HUES6 (cell line): Measurements from ENCODE around the gene COQ3.

Experiments used
- H3K27ac ChIP-seq: 2 replicates; pipeline ENCODE4 v1.7.0; 2013; ENCODE audit warnings: low read depth, mild to moderate bottlenecking, low read length, inconsistent platforms
- H3K27me3 ChIP-seq: 2 replicates; pipeline ENCODE4 v1.6.1; 2013; ENCODE audit warnings: low read length; ENCODE audit not compliant: control insufficient read depth, insufficient read depth
- H3K36me3 ChIP-seq: 2 replicates; pipeline ENCODE4 v1.6.1; 2013; ENCODE audit warnings: low read length; ENCODE audit not compliant: control insufficient read depth, insufficient read depth
- H3K4me1 ChIP-seq: 2 replicates; pipeline ENCODE4 v1.6.1; 2013; ENCODE audit warnings: low read length; ENCODE audit not compliant: control insufficient read depth, insufficient read depth
- H3K4me3 ChIP-seq: 2 replicates; pipeline ENCODE4 v1.5.1; 2013; ENCODE audit warnings: low read depth, low read length
- H3K9ac ChIP-seq: one replicate; pipeline ENCODE4 v1.6.1; 2013; ENCODE audit warnings: mild to moderate bottlenecking, low read length
- H3K9me3 ChIP-seq: 2 replicates; pipeline ENCODE4 v1.6.1; 2013; ENCODE audit warnings: low read depth, low read length; ENCODE audit not compliant: control insufficient read depth, insufficient read depth

The COQ3 gene, protein sequence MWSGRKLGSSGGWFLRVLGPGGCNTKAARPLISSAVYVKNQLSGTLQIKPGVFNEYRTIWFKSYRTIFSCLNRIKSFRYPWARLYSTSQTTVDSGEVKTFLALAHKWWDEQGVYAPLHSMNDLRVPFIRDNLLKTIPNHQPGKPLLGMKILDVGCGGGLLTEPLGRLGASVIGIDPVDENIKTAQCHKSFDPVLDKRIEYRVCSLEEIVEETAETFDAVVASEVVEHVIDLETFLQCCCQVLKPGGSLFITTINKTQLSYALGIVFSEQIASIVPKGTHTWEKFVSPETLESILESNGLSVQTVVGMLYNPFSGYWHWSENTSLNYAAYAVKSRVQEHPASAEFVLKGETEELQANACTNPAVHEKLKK

DNA sequence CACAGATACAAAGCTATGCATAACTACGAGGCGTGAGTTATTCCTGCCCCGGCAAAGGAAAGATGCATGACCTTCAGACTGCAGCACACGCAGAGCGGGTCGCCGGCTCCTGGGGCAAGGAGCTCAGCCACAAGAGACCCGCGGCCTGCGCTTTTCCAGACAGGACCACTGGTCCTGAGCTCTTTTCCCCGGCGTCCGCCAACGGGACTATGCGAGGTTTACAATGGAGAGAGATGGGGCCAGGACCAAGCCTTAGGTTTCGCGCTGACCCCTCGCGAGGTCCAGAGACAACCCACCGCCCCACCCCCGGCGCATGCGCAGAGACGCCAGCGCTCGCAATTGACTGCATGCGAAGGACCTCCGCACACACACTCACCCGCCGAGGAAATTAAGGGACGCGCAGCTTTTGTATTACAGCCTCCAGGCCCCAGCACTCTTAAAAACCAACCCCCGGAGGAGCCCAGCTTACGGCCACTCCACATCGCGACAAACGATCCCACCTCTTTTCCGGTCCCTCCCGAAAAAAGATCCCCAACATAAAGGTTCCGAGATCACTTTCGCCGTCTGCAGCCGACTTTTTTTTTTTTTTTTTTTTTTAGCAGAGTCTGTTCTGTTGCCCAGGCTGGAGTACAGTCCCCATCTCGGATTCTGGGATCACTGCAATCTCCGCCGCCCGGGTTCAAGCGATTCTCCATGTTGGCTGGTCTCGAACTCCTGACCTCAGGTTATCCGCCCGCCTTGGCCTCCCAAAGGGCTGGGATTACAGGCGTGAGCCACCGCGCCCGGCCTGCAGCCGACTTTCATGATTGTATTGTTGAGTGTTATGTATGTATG is at the start of gene COQ3:
COQ3 (minus strand) TSS at position 498 of the 834 bp plus-strand sequence; CDS start at position 482, 16 bp downstream.
- peak within 1 kb of the TSS; percentile 97 for H3K4me3 ChIP-seq
- peak within 1 kb of the TSS; percentile 94 for H3K9ac ChIP-seq
- H3K27me3 ChIP-seq, result no peaks in the 10 kb centered on the region
- no peaks in the 10 kb centered on the region for H3K9me3 ChIP-seq
- H3K36me3 ChIP-seq, result peaks cover 12% of the 10 kb centered on the region
- H3K27ac ChIP-seq, result peak within 1 kb of the TSS; percentile 97
- no peaks in the 10 kb centered on the region for H3K4me1 ChIP-seq

DNA sequence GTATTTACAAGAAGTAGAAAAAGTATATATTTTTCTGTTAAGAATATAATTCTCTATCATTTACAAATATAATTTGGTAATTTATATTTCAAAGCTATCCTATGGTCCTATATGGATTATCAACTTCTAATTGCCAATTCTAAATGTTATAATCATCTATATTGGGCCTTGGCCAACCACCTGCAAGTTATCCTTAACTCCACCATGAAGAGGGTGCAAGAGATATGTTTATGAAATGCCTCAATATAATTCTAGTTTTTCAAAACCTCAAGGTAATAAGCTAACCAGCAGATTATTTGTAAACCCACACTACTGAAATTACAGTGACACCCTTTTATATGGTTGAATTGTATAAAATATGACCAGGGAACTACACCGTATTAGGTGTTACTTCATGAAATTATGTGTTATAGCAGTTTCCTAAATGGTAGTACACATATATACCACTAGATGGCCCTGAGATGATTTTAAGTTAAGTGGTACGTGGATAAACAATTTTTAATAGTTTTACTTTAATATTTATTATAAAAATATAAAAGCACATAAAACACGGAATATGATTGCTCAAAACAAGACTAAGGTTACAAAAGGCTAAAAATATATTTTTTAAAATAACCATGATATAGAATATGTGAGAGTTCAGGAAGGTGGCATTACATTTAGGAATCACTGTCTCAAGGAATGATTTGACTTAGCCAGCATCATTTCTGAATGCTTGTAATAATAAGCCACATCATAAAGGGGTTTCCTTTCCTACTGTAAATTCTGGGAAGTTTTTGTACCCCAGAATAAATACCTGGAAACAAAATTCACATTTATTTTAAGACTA is 40.9 kb upstream of the COQ3 start:
- Histone ChIP-seq H3K4me1 (no peaks in the 10 kb centered on the region), H3K36me3 (peaks cover 13% of the 10 kb centered on the region), H3K9me3 (no peaks in the 10 kb centered on the region), H3K27ac (no peak overlapping the region), H3K4me3 (no peak overlapping the region), H3K9ac (no peak overlapping the region), H3K27me3 (no peaks in the 10 kb centered on the region)

DNA sequence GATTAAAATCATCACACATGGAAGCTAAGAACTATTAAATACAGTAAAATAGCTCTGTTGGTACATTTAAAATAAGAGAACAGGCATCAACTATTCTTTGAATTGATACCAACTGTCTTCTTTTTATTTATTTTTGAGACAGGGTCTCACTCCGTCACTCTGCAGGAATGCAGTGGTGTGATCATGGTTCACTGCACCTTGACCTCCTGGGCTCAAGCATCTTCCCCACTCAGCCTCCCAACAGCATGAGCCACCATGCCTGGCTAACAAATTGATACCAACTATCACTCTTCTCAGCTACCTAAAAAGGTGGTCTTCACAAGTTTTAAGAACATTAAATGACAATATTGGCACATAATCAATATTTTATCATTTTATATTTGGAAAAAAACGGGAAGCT is 38.9 kb upstream of the COQ3 start:
- Histone ChIP-seq H3K27me3 (no peaks in the 10 kb centered on the region), H3K4me3 (no peak overlapping the region), H3K27ac (no peak overlapping the region), H3K4me1 (peaks cover 6% of the 10 kb centered on the region), H3K36me3 (peaks cover 8% of the 10 kb centered on the region), H3K9me3 (no peaks in the 10 kb centered on the region), H3K9ac (no peak overlapping the region)

DNA sequence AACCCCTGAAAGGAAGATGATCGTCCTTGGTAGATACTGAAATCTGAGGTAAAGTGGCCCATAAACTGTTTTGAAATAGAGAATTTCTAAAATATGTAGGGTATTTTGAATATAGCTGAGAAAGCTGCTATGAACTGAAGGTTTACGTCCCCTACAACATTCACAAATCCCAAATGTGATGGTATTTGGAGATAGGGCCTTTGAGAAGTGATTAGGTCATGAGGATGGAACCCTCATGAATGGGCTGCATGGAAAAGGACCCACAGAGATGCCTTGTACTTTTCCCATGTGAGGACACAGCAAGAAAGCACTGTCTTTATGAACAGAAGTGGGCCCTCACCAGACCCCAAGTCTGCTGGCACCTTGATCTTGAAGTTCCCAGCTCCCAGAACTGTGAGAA is 37.9 kb upstream of the COQ3 start:
- peaks cover 12% of the 10 kb centered on the region for H3K4me1 ChIP-seq
- no peak overlapping the region for H3K4me3 ChIP-seq
- H3K27me3 ChIP-seq, result no peaks in the 10 kb centered on the region
- H3K9ac ChIP-seq, result no peak overlapping the region
- H3K36me3 ChIP-seq, result peaks cover 11% of the 10 kb centered on the region
- no peaks in the 10 kb centered on the region for H3K9me3 ChIP-seq
- H3K27ac ChIP-seq, result no peak overlapping the region

DNA sequence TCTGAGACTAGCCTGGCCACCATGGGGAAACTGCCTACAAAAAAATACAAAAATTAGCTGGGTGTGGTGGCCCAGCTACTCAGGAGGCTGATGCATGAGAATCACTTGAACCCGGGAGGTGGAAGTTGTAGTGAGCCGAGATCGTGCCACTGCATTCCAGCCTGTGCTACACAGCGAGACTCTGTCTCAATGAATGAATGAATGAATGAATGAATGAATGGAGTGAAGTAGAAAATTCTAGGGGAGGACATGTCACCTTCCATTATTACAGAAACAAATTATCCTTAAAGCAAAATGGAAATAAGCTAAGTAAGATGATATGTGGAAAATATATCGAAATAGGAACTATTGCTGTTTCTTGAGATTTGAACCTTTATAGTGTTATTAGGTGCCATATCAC is 34.0 kb upstream of the COQ3 start:
- Histone ChIP-seq H3K9ac (no peak overlapping the region), H3K27ac (no peak overlapping the region), H3K9me3 (no peaks in the 10 kb centered on the region), H3K4me3 (no peak overlapping the region), H3K36me3 (peaks cover 17% of the 10 kb centered on the region), H3K27me3 (no peaks in the 10 kb centered on the region), H3K4me1 (peaks cover 28% of the 10 kb centered on the region)

DNA sequence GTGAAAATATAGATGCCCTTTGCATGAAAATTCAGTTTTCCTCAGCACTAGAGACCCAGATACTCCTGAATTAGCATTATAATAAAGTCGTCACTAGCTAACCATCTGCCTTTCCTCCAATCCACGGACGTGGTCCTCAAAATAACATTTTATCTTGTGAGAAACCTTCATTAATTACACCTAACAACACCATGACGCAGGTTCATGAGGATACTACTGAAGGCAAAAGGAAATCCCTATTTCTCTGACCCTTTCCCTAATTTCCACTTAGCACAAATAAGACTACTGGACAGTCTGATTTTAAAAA is 32.4 kb upstream of the COQ3 start:
- Histone ChIP-seq H3K4me3 (peak overlapping the region; percentile 98), H3K9ac (peak overlapping the region; percentile 97), H3K36me3 (peaks cover 25% of the 10 kb centered on the region), H3K27me3 (no peaks in the 10 kb centered on the region), H3K27ac (peak overlapping the region; percentile 94), H3K9me3 (no peaks in the 10 kb centered on the region), H3K4me1 (peaks cover 28% of the 10 kb centered on the region)

DNA sequence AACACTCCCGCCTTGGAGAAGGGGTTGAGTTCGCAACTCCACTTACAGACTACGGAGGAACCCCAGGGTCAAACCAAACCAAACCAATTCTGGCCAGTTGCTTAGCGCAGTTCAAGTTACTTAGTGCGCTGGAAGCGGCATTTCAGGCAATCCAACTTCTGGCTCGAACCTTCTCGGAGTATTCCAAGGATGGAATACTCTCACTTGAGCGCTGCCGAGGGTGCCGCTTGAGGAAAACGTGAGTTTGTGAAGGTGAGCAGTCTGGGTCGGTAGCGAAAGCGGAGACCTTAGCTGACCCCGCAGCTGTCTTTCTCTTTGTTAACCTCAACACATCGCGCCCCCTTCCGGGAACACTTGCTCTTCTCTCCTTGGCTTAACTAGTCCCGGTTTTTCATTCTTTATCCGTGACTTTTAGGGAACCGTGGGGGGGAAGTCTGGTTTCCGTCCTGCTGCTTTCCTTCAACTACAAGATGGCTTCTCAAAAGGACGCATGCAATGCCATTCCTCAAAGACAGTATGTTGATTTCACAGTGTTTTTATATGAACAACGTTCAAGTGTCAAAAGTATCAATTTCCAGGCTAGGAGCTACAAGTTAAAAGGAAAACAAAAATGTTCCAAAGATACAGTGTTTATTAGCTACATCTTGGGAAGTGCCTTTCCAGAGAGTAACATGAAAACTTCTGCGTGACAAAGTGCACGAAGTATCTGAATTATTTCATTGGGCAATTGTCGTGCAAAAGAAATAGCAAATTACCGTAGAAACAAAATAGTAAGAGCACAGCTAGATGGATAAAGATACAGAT is 31.9 kb upstream of the COQ3 start:
- Histone ChIP-seq H3K36me3 (peaks cover 22% of the 10 kb centered on the region), H3K9ac (peak overlapping the region; percentile 97), H3K4me3 (peak overlapping the region; percentile 98), H3K9me3 (no peaks in the 10 kb centered on the region), H3K27ac (peak overlapping the region; percentile 94), H3K27me3 (no peaks in the 10 kb centered on the region), H3K4me1 (peaks cover 31% of the 10 kb centered on the region)

DNA sequence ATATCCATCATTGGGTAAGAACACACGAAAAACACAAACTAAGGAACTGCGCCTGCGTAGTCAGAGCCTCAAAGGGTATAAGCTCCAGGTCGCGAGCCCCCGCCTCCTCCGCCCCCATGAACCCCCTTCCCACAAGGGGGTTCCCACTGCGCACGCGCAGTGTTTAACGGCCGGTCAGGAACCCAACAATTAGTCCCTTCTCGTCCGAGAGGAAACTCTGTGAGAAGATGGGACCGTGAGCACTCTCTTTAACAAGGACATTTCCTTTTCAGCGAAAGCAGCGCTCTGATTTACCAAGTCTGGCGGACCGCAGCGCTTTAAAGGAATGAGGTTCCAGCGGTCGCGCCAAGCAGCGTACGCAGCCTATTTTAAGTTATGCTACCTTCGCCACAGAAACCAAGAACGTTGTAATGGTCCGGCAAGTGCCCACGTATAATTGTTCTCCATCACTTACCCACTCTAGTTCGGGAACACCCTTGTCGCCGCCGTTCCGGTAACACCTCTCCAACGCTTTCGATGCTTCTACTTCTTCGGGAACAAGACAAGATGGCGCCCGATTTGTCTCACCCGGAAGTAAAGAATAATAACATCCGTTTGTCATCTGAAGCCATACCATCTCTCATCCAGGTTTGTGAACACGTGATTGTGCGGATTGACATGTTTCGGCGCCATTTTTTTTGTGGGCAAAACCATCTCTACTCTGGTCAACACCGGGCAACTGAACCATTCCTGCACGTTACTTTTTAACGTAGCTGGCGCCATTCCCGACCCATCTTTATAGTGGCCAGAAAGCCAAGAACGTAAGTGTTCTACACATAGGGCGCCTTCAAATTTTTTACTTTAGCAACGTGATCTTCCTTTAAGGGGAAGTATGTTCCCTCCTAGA is 31.0 kb upstream of the COQ3 start, which contains the start of gene PNISR:
PNISR (minus strand) TSS at position 548 of the 886 bp plus-strand sequence. CDS start 10,649 bp downstream, outside the sequence.
- Histone ChIP-seq H3K9ac (peak within 1 kb of the TSS; percentile 97), H3K27ac (peak within 1 kb of the TSS; percentile 99), H3K4me1 (peaks cover 31% of the 10 kb centered on the region), H3K9me3 (no peaks in the 10 kb centered on the region), H3K36me3 (peaks cover 21% of the 10 kb centered on the region), H3K27me3 (no peaks in the 10 kb centered on the region), H3K4me3 (peak within 1 kb of the TSS; percentile 98)

DNA sequence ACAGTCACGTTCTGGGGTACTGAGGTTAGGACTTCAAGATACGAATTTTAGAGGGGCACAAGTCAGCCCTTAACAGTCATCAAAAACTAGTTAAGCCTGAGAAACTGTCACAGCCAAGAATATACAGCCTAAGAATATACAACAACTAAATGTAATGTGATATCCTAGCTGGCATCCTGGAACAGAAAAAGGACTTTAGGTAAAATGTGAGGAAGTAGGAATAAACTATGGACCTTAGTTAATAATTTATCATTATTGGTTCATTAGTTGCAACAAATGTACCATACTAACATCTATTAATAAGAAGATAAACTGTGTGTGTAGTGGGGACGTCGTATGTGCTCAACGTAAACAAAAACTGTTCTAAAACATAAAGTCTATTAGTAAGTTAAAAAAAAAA is 30.0 kb upstream of the COQ3 start:
- Histone ChIP-seq H3K9ac (no peak overlapping the region), H3K36me3 (peaks cover 21% of the 10 kb centered on the region), H3K4me3 (peak overlapping the region; percentile 98), H3K4me1 (peaks cover 29% of the 10 kb centered on the region), H3K27me3 (no peaks in the 10 kb centered on the region), H3K9me3 (no peaks in the 10 kb centered on the region), H3K27ac (no peak overlapping the region)
